Heart left ventricle (tissue), 16 donors: ENCODE measurements around the gene MYO18B. TPM values are rescaled to one million over a fixed set of nuclear protein-coding genes. Genes with fewer than 3 reads are reported as not detected.

Experiments
- ATAC-seq, 4 donors: fragments of 200-7000 bp; cut with Tn5 transposase; one replicate each; pipeline ENCODE4 v1.9.1; 2020 to 2022; ENCODE audit warnings: moderate library complexity in 4 of 4, mild to moderate bottlenecking in 3 of 4, moderate number of reproducible peaks in 1 of 4
- DNase-seq, 5 donors: peaks; one replicate each; pipeline ENCODE4 v3.0.0-alpha.2; 2020
- H3K27ac ChIP-seq, 12 donors: fragments of 200-600 bp; sonication (generic) in 4 of 12; one replicate each; pipeline versions ENCODE4 v1.5.0 to v1.8.0; 2016 to 2022; ENCODE audit warnings: mild to moderate bottlenecking in 2 of 12
- H3K27me3 ChIP-seq, 9 donors: fragments of 200-600 bp; sonication (generic) in 2 of 9; one replicate each; pipeline versions ENCODE4 v1.5.1 to v1.8.0; 2016 to 2022; ENCODE audit warnings: mild to moderate bottlenecking in 3 of 9
- H3K36me3 ChIP-seq, 9 donors: fragments of 200-600 bp; sonication (generic) in 2 of 9; one replicate each; pipeline versions ENCODE4 v1.5.0 to v1.8.0; 2018 to 2022; ENCODE audit warnings: mild to moderate bottlenecking in 2 of 9
- H3K4me1 ChIP-seq, 12 donors: fragments of 200-600 bp; sonication (generic) in 4 of 12; one replicate each; pipeline versions ENCODE4 v1.5.0 to v1.8.0; 2016 to 2022; ENCODE audit warnings: mild to moderate bottlenecking in 3 of 12
- H3K4me3 ChIP-seq, 12 donors: fragments of 200-600 bp; sonication (generic) in 4 of 12; one replicate each; pipeline versions ENCODE4 v1.5.0 to v1.8.0; 2017 to 2022; ENCODE audit warnings: mild to moderate bottlenecking in 9 of 12, moderate library complexity in 4 of 12
- H3K9me3 ChIP-seq, 12 donors: fragments of 200-600 bp; sonication (generic) in 4 of 12; one replicate each; pipeline versions ENCODE4 v1.5.0 to v1.8.0; 2016 to 2022; ENCODE audit warnings: mild to moderate bottlenecking in 1 of 12
- POLR2A ChIP-seq, 2 donors: fragments of 450-650 bp; IDR thresholded peaks; one replicate each; pipeline ENCODE4 v1.6.1; 2017; ENCODE audit warnings: antibody characterized with exemption in 2 of 2, mild to moderate bottlenecking in 2 of 2, moderate library complexity in 2 of 2
- WGBS, 4 donors: extraction: QIAGEN DNeasy Blood & Tissue Kit in 2 of 4; methylation state at CpG; one replicate each; pipeline versions ENCODE4 v1.1.5 to v1.1.7; 2013 to 2018; 5-methylcytosine and 5-hydroxymethylcytosine counted together
- intact Hi-C, 10 donors: fragments of 100-400 bp; cut with DNase I; formaldehyde crosslinking; loops; one replicate each; pipeline versions ENCODE4 v1.11.1 to v1.14.2; 2022
- polyA plus RNA-seq, 2 donors: library from polyadenylated mRNA; stranded (reverse); fragments of 200-250 nt; gene quantifications; one replicate each; pipeline ENCODE4 v1.2.3, GENCODE V29; 2013
- total RNA-seq, 9 donors: library from RNA; depleted of rRNA in 2 of 9; stranded (reverse); fragments of >200 nt in 2 of 9; fragmentation: NEBNext Ultra II Directional in 3 of 9; extraction: Animal tissue kit (Norgen Biotek cat#: 25700) in 3 of 9; gene quantifications; one replicate each; pipeline versions ENCODE4 v1.1.0 to v1.2.4, GENCODE V29; 2016 to 2023
- TF ChIP-seq, protein P1 (sequence below), 12 donors: fragments of 200-600 bp; sonication (generic) in 4 of 12; IDR thresholded peaks; one replicate each; pipeline versions ENCODE4 v1.5.0 to v1.8.0; 2018 to 2022; ENCODE audit warnings: antibody characterized with exemption in 12 of 12, mild to moderate bottlenecking in 5 of 12
- donor health status: ischemic (EF 13 %, LVEDD 7.1; RV severe dilation, severe dysfunction).
- donor health status: healthy with polysubstance abuse.
- donor health status: DM: no; HTN: yes; CAD: no.
- donor health status: DM: no; HTN: no; CAD: no.
- donor health status: ischemic (EF 25% LVEDD 6.9; RV normal size, moderate dysfunction).
- donor health status: ischemic (EF 25% LVEDD 5.7; RV mildly dilated, moderate dysfunction).
- donor health status: healthy.
- donor health status: DM: yes; HTN: yes; CAD: no.
- donor health status: ischemic (EF 35%, LVEDD 5.7; RV mildly dilated, moderate dysfunction).
- donor health status: nonischemic (EF 11% LVEDD 7.7; RV severe dilation, severe dysfunction).
- donor health status: DM: yes; HTN: yes; CAD: no.
- donor health status: PGD.
- donor health status: ischemic (EF 29% LVEDD 5.4; RV normal size, mild dysfunction).
- donor health status: nonischemic (EF 23%, LVEDD 6.1; RV moderate dilation, normal function).

The MYO18B gene
- total and polyA plus RNA-seq, 11 donors = 140 to 301 (median 193) TPM

DNA sequence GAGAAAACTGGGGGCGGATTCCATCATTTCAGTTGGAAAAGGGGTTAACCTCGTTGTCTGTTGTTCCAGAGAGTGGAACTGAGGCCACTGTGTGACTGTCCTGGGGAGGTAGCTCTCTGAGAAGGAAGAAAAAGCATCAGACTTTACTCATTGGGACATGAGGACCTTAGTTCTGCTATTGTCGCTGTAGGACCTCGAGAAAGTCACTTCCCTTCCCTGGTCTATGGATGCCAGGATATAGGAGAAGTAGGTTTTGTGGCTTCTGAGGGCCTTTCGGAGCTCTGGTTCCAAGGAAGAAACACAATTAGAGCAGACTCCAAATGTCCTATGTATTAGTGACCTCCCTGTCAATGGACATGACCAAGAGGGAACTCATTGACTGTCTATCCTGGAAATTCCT is 6.2 kb downstream of the MYO18B start:
- no peak overlapping the region for H3K4me3 ChIP-seq
- peaks cover 0 to 73% (median 27%) of the 10 kb centered on the region in 12 donors for H3K4me1 ChIP-seq
- no peaks in the 10 kb centered on the region for H3K9me3 ChIP-seq
- TF ChIP-seq POLR2A (IDR thresholded peaks at IDR 0.05) = no peak
- TF ChIP-seq, protein P1, sequence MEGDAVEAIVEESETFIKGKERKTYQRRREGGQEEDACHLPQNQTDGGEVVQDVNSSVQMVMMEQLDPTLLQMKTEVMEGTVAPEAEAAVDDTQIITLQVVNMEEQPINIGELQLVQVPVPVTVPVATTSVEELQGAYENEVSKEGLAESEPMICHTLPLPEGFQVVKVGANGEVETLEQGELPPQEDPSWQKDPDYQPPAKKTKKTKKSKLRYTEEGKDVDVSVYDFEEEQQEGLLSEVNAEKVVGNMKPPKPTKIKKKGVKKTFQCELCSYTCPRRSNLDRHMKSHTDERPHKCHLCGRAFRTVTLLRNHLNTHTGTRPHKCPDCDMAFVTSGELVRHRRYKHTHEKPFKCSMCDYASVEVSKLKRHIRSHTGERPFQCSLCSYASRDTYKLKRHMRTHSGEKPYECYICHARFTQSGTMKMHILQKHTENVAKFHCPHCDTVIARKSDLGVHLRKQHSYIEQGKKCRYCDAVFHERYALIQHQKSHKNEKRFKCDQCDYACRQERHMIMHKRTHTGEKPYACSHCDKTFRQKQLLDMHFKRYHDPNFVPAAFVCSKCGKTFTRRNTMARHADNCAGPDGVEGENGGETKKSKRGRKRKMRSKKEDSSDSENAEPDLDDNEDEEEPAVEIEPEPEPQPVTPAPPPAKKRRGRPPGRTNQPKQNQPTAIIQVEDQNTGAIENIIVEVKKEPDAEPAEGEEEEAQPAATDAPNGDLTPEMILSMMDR (IDR thresholded peaks at IDR 0.05) = no peak
- no peak for ATAC-seq
- 67 to 81% (median 74%) methylated on average over 5 of the region's 5 CpGs for WGBS, 4 donors
- no peaks in the 10 kb centered on the region for H3K36me3 ChIP-seq
- no peaks in the 10 kb centered on the region for H3K27me3 ChIP-seq
- intact Hi-C loops = loop anchor here in 1 of 10 donors (10.0 kb wide), 1 partner anchor 83 kb away; no protein-coding TSS in a partner anchor
- peak overlapping the region in 11 of 12 donors; percentile 33 to 98 (median 68) for H3K27ac ChIP-seq
- no peak for DNase-seq

DNA sequence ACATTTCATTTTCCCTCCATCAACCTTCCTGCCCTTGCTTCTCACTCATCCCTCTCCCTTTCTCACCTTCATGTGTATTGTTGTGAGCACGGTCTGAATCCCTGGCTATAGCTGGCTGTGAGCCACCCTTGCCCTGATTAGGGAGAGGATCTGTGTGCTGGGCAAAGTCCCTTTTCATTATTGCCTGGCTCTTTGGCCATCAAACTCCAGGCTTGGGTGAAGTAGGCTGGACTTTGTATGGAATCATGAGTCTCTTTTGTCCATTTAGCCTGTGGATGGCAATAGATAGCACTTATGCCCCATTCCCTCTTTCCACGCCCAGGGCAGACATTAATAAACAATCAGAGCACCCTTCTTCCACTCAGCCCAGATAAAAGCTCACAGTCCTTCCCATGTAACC is 6.7 kb downstream of the MYO18B start:
- DNase-seq (no peak), ATAC-seq (no peak)
- H3K4me1 ChIP-seq = peaks cover 0 to 73% (median 27%) of the 10 kb centered on the region in 12 donors
- peak overlapping the region in 10 of 12 donors; percentile 17 to 98 (median 70) for H3K27ac ChIP-seq
- TF ChIP-seq, protein P1 (IDR thresholded peaks at IDR 0.05) = no peak
- TF ChIP-seq POLR2A (IDR thresholded peaks at IDR 0.05) = no peak
- H3K9me3 ChIP-seq = no peaks in the 10 kb centered on the region
- no peaks in the 10 kb centered on the region for H3K36me3 ChIP-seq
- intact Hi-C loops = loop anchor here in 1 of 10 donors (10.0 kb wide), 1 partner anchor 84 kb away; no protein-coding TSS in a partner anchor
- no peaks in the 10 kb centered on the region for H3K27me3 ChIP-seq
- 27 to 66% (median 35%) methylated on average over 2 of the region's 2 CpGs for WGBS, 4 donors
- no peak overlapping the region for H3K4me3 ChIP-seq

DNA sequence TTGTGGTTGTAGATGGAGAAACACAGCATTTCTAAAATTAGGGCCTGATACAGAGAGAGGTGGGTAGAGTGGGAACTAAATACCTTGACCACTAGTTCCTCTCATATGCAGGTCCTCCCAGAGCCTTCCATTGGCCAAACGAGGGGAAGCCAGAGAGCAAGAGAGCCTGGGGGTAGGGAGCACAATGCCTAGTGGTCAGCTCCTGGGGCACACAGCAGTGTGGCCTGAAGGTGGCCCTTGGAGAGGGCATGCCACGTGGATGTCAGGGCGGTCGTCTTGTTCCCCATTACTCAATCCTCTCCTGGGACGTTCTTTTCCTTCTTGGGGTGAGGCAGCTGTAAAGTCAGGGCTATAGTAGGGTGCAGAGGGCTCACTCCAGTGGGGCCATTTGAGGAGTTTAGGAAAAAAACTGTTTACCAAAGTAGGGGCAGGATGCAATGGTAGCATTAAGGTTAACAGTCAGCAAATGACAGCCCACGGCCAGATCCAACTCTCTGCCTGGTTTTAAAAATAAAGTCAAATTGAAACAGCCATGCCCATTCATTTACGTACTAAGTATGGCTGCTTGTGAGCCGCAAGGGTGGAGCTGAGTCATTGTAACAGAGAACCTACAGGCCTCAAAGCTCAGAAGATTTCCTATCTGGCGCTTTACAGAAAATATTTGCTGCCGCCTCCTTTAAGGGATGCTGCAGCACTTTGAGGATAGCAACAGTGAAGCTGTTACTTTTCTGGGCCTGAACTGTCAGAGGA is 7.6 kb downstream of the MYO18B start:
- Histone ChIP-seq H3K27me3 (no peaks in the 10 kb centered on the region), H3K4me3 (peak overlapping the region in 2 of 12 donors; percentile 0 to 8), H3K36me3 (no peaks in the 10 kb centered on the region), H3K27ac (peak overlapping the region; percentile 24 to 98 (median 60)), H3K9me3 (no peaks in the 10 kb centered on the region), H3K4me1 (peaks cover 0 to 75% (median 29%) of the 10 kb centered on the region in 12 donors)
- 48 to 58% (median 53%) methylated on average over 10 of the region's 10 CpGs for WGBS, 4 donors
- intact Hi-C loops = loop anchor here in 1 of 10 donors (10.0 kb wide), 1 partner anchor 85 kb away; no protein-coding TSS in a partner anchor
- TF ChIP-seq, protein P1 (IDR thresholded peaks at IDR 0.05) = no peak
- TF ChIP-seq POLR2A (IDR thresholded peaks at IDR 0.05) = no peak
- no peak for ATAC-seq
- no peak for DNase-seq

DNA sequence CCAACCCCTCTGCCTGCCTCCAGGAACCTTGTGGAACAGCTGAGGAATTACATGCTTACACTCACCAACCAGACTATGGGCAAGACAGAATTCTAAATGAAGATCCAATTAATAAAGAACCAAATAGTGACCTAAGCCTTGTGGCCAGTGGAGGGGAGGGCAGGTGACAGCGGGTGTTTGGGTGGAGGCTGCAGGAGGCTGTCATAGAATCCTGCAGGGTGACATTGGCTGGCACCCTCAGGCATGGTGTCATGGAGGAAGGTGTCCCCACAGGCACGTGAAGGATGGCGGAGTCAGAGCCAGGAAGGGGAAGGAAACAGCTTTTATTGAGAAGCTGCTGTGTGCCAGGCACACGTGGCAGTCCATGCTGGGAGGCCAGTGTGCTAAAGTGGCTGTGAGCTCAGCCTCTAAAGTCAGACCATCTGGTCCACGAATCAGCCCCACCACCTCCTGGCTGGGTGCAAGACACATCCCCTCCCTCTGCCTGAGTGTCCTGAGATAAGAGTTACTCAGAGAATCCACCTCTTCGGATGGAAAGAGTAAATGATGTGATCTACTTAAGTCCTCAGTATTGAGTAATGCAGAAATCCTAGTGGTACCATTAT is 8.7 kb downstream of the MYO18B start:
- no peak overlapping the region for H3K4me3 ChIP-seq
- TF ChIP-seq POLR2A (IDR thresholded peaks at IDR 0.05) = no peak
- TF ChIP-seq, protein P1 (IDR thresholded peaks at IDR 0.05) = peak in 1 of 12 donors; percentile 9
- no peaks in the 10 kb centered on the region for H3K27me3 ChIP-seq
- H3K27ac ChIP-seq = peak overlapping the region in 10 of 12 donors; percentile 17 to 98 (median 56)
- H3K9me3 ChIP-seq = no peaks in the 10 kb centered on the region
- WGBS, 4 donors = 28 to 40% (median 33%) methylated on average over 6 of the region's 6 CpGs
- H3K36me3 ChIP-seq = no peaks in the 10 kb centered on the region
- intact Hi-C loops = no loop called here
- no peak for ATAC-seq
- H3K4me1 ChIP-seq = peaks cover 0 to 76% (median 35%) of the 10 kb centered on the region in 12 donors
- DNase-seq = no peak
